NCI-H2196 (cell line): Measurements from ENCODE around the gene ZC3H7B.
"Not testable (repeated sequence)": the region's sequence is repeated elsewhere in the genome, so short reads cannot be mapped to it uniquely, and the experiment has no call there.

Experiments used
- DNase-seq: peaks from one replicate; lab custom pipeline; 2025; ENCODE audit not compliant: unreplicated experiment; lab: John Stamatoyannopoulos, UW

Gene ZC3H7B

GRCh38 chr22:41377846-41378245, 76.5 kb downstream of the ZC3H7B start:
- no peak for DNase-seq

- DNase-seq = peak; percentile 71
Observed at GRCh38 chr22:41380993-41381328, 79.6 kb downstream of the ZC3H7B start.

DNA sequence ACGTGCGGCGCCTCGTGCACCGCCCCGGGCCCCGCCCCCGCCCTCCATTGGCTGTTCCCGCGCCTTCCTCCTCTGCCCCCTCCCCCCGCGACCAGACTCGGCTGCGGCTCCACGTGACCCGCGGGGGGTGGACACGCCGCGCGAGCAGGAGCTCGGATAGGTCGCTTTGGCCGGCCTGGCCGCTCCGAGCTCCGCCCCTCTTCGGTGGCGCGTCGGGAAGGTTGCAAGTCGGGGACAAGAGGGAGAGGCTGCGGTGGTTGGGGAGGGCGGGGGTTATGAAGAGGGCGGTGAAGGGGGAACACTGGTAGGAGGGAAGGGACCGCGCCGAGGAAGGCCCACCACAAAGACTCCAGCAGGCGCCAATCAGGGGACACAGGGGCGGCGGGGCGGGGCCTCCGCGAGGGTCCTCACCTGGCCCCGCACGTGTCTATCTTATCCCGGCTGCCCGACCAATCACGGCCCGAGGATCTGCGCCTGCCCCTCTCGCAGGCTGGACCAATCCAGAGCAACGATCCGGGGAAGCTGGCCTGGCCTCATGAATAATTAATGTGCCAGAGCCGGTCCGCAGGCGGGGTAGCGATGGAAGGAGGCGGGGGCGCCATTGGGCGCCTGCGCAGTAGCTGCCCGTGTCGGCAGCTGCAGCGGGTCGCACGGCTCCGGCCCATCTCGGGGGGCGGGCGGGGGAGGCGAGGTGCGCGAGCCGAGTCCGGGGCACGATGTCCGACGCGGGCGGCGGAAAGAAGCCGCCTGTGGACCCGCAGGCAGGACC, 80.2 kb downstream of the ZC3H7B start, which contains the start of gene TEF:
TEF (plus strand) TSS at position 614 of the 769 bp plus-strand sequence; CDS start at position 717, 103 bp downstream.
- DNase-seq = peak; percentile 99

- DNase-seq = peak; percentile 47
Observed at GRCh38 chr22:41382098-41382578, 80.8 kb downstream of the ZC3H7B start.

DNA sequence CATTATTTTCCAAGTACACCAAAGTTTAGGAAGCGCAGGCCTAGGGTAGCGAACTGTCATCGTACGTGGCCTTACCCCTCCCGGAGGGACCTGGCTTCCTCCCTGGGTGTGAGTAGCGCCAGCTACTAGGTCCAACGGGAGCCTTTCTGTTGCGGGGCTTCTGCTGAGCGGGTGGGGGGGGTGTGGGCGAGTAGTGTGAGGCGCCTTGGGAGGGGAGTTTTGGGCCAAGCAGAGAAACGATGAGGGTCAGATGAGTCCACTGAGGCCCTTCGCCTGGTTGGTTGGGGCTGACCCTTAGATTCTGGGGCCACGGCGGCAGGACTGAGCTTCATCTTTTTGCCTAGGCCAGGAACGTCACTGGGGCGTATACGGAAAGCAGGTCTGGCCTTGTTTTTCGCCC, 81.3 kb downstream of the ZC3H7B start:
- no peak for DNase-seq

DNA sequence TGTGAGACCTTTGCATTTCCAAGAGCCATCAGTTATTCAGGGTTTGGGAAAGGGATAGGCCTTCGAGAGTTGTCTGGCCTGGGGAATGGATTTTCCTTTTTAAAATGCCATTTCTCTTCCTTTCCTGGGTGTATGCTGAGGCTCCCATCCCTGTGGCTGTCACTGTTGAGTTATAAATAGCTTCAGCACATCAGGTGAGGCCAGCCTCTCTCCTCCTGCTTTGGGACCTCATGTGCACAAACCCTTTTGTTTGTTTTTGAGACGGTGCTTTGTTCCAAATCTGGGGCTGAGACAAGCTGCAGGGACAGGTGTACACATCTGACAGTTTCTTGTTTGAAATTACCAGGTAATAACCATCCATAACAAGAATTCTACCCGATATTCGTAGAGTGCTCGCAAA, 81.8 kb downstream of the ZC3H7B start:
- DNase-seq = no peak

DNA sequence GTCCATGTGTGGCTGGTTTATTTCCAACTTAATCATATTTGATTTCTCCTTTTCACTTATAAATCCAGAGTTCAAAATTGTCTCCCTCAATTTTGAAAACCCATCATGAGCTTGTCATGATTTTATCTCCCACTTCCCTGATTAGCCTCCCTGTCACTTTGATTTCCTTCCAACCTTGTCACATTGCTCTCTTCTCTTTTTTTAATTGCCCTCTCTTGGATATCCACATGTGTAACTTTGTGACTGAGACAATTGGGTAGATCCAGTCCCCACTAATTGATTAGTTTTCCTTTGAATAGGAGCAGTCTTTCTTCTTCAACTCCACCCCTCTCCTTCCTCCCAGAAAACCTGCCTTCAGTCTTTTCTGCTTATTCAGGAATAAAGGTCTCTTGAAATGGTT, 82.8 kb downstream of the ZC3H7B start:
- DNase-seq = no peak

DNA sequence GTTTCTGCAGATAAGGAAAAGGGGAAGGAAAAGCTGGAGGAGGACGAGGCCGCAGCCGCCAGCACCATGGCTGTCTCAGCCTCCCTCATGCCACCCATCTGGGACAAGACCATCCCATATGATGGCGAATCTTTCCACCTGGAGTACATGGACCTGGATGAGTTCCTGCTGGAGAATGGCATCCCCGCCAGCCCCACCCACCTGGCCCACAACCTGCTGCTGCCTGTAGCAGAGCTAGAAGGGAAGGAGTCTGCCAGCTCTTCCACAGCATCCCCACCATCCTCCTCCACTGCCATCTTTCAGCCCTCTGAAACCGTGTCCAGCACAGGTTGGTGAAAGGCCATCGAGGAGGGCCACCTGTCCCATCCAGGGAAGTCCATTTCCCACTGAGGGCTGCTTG, 86.0 kb downstream of the ZC3H7B start:
- no peak for DNase-seq

- no peak for DNase-seq
Observed at GRCh38 chr22:41394012-41394356, 92.7 kb downstream of the ZC3H7B start.

- DNase-seq = no peak
Observed at GRCh38 chr22:41395531-41396240, 94.4 kb downstream of the ZC3H7B start.

- no peak for DNase-seq
Observed at GRCh38 chr22:41397143-41397811, 96.0 kb downstream of the ZC3H7B start.

DNA sequence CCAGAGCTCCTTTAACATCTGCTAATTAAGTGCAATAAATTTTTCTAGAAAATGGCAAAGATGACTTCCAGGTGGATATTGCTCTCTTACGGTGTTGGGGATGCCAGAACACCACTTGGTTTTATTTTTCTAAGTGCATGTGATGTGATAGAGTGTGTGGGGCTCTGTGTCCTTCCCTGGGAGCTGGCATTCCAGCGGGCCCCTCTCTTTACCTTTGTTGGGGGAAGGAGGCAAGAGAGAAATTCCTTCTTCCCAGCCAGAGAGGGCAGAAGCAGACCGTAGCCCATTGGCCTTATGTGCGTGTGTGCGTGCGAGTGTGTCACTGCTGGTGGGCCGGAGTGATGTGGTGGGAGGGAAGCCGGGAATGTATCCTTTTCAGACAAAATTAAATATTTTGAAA, 97.6 kb downstream of the ZC3H7B start:
- DNase-seq = no peak

- peak; percentile 83 for DNase-seq
Observed at GRCh38 chr22:41401781-41402648, 100.7 kb downstream of the ZC3H7B start.

DNA sequence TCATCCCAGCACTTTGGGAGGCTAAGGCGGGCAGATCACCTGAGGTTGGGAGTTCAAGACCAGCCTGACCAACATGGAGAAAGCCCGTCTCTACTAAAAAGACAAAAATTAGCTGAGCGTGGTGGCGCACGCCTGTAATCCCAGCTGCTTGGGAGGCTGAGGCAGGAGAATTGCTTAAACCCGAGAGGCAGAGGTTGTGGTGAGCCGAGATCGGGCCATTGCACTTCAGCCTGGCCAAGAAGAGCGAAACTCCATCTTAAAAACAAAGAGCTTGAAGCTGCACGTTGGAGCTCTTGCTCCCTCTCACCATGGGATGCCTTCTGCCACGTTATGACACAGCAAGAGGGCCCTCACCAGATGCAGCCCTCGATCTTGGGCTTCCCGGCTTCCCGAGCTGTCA, 101.5 kb downstream of the ZC3H7B start:
- DNase-seq = not testable (repeated sequence)

- DNase-seq = peak; percentile 95
Observed at GRCh38 chr22:41403532-41404318, 102.4 kb downstream of the ZC3H7B start.

GRCh38 chr22:41405588-41405987, 104.3 kb downstream of the ZC3H7B start:
- no peak for DNase-seq

DNA sequence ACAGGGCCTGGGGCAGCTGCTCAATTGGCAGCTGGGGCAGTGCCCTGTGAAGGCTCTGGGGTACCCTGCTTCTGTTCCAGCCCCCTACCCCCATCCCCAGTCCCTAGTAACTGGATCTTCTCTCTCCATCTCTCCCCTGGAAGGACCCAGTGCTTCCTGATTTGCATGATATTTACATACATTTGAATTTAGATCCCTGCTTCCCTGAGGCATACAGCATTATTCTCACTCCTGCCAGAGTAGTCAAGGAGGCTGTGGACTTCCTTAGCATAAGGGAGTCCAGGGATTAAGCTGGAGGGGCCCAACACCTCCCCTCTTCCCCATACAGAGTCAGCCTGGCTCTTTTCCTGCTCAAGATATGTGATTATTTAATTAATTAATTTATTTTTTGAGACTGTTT, 105.1 kb downstream of the ZC3H7B start:
- DNase-seq = no peak

- DNase-seq = no peak
Observed at GRCh38 chr22:41407433-41407832, 106.1 kb downstream of the ZC3H7B start.

- DNase-seq = no peak
Observed at GRCh38 chr22:41408665-41409064, 107.3 kb downstream of the ZC3H7B start.
